ENCODE results near the gene ATP6V1C2. TPM values are rescaled to one million over a fixed set of nuclear protein-coding genes. Genes with fewer than 3 reads are reported as not detected.

The ATP6V1C2 gene
- total RNA-seq, 3 donors from 2014 or later (not counting 1 experiment from before 2014, with no cell fraction given), result 0.92 TPM; not detected in 2

DNA sequence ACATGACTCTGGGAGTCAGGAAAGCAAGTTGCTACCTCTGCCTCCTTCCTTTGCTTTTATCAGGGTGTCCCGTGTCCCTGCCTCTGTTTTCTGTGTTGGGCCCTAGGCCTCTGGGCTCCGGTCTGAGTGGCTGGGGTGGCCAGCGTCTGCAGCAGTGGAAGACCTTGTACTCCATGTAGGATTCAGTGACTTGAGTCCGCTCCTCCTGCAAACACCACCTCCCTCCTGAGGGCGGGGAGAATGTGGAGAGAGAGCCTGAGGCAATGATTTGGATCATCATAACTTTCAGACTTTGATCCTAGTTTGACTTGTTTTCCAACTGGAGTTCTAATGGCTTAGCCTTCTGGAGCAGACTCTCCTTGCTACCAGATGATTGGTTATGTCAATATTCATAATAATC is 30.8 kb downstream of the ATP6V1C2 start:
- Histone ChIP-seq H3K36me3 (ENCODE audit: control insufficient read depth, insufficient read depth, low read length) (no peaks in the 10 kb centered on the region), H3K4me1 (ENCODE audit: control insufficient read depth, insufficient read depth, low read length) (no peaks in the 10 kb centered on the region), H3K4me3 (ENCODE audit: low read length) (no peak overlapping the region), H3K27me3 (ENCODE audit: control insufficient read depth, insufficient read depth, low read length) (no peaks in the 10 kb centered on the region), H3K9me3 (ENCODE audit: control insufficient read depth, insufficient read depth, low read length) (no peaks in the 10 kb centered on the region), H3K27ac (ENCODE audit: low read length) (no peak overlapping the region)
- TF ChIP-seq, protein P1, sequence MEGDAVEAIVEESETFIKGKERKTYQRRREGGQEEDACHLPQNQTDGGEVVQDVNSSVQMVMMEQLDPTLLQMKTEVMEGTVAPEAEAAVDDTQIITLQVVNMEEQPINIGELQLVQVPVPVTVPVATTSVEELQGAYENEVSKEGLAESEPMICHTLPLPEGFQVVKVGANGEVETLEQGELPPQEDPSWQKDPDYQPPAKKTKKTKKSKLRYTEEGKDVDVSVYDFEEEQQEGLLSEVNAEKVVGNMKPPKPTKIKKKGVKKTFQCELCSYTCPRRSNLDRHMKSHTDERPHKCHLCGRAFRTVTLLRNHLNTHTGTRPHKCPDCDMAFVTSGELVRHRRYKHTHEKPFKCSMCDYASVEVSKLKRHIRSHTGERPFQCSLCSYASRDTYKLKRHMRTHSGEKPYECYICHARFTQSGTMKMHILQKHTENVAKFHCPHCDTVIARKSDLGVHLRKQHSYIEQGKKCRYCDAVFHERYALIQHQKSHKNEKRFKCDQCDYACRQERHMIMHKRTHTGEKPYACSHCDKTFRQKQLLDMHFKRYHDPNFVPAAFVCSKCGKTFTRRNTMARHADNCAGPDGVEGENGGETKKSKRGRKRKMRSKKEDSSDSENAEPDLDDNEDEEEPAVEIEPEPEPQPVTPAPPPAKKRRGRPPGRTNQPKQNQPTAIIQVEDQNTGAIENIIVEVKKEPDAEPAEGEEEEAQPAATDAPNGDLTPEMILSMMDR (IDR thresholded peaks at IDR 0.05), result no peak
- intact Hi-C loops (cut with micrococcal nuclease), result no loop called here
- Mint-ChIP-seq H3K9me3 (no peaks in the 10 kb centered on the region), H3K27ac (no peak overlapping the region), H3K27me3 (ENCODE audit: low read depth in 2 of 2) (peaks cover 8 to 15% of the 10 kb centered on the region in 2 donors), H3K4me1 (no peaks in the 10 kb centered on the region), H3K4me3 (no peak overlapping the region), H3K36me3 (no peaks in the 10 kb centered on the region)
- ATAC-seq, result no peak
- no peak for DNase-seq
- 86% methylated on average over 4 of the region's 5 CpGs for WGBS (ENCODE audit: insufficient coverage)

DNA sequence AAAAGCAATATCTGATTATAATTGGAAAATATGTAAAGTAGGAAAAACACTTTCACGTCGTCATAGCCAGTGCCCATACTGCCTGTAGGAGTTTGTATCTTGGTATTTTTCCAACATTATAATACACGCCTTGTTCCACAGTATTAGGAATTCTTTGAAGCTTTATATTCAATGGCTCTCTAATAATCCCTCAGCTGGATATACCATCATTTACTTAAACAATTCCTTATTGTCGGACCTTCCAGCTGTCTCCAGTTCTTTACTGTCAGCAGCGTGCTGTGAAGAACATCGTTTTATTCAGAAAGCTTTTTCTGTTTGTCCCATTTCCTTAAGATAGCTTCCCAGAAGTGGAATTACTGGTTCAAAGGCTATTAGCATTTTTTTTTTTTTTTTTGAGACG is 31.7 kb downstream of the ATP6V1C2 start:
- ATAC-seq (no peak), DNase-seq (no peak)
- Mint-ChIP-seq H3K9me3 (no peaks in the 10 kb centered on the region), H3K4me1 (no peaks in the 10 kb centered on the region), H3K27me3 (ENCODE audit: low read depth in 2 of 2) (peaks cover 8 to 10% of the 10 kb centered on the region in 2 donors), H3K4me3 (no peak overlapping the region), H3K36me3 (no peaks in the 10 kb centered on the region), H3K27ac (no peak overlapping the region)
- Histone ChIP-seq H3K27ac (ENCODE audit: low read length) (no peak overlapping the region), H3K27me3 (ENCODE audit: control insufficient read depth, insufficient read depth, low read length) (no peaks in the 10 kb centered on the region), H3K4me3 (ENCODE audit: low read length) (no peak overlapping the region), H3K36me3 (ENCODE audit: control insufficient read depth, insufficient read depth, low read length) (no peaks in the 10 kb centered on the region), H3K9me3 (ENCODE audit: control insufficient read depth, insufficient read depth, low read length) (no peaks in the 10 kb centered on the region), H3K4me1 (ENCODE audit: control insufficient read depth, insufficient read depth, low read length) (no peaks in the 10 kb centered on the region)
- TF ChIP-seq, protein P1 (IDR thresholded peaks at IDR 0.05), result no peak
- 90% methylated on average over 6 of the region's 7 CpGs for WGBS (ENCODE audit: insufficient coverage)
- intact Hi-C loops (cut with micrococcal nuclease), result no loop called here

DNA sequence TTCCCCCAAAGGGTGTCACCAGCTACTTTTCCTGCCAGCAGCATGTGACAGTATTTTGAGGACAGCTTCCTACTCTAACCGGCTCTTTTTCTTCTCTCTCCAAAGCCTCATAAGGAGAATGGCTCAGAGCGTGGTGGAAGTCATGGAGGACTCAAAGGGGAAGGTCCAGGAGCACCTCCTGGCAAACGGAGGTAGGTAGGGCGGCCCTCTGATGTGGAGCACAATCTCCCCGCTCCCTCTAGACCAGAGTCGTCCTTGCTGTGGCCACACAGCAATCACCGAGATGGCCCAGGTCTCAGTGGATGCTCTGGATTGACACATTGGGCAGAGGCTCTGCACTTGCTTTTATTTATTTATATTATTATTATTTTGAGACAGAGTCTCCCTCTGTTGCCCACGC is 32.4 kb downstream of the ATP6V1C2 start:
- H3K4me1 ChIP-seq (ENCODE audit: control insufficient read depth, insufficient read depth, low read length), result no peaks in the 10 kb centered on the region
- no peaks in the 10 kb centered on the region for H3K27me3 ChIP-seq (ENCODE audit: control insufficient read depth, insufficient read depth, low read length)
- H3K9me3 Mint-ChIP-seq, result no peaks in the 10 kb centered on the region
- intact Hi-C loops (cut with micrococcal nuclease), result no loop called here
- H3K4me3 ChIP-seq (ENCODE audit: low read length), result no peak overlapping the region
- H3K9me3 ChIP-seq (ENCODE audit: control insufficient read depth, insufficient read depth, low read length), result no peaks in the 10 kb centered on the region
- H3K27me3 Mint-ChIP-seq (ENCODE audit: low read depth in 2 of 2), result peaks cover 8 to 10% of the 10 kb centered on the region in 2 donors
- DNase-seq (no peak), ATAC-seq (no peak)
- H3K27ac Mint-ChIP-seq, result no peak overlapping the region
- H3K36me3 Mint-ChIP-seq, result no peaks in the 10 kb centered on the region
- no peak overlapping the region for H3K4me3 Mint-ChIP-seq
- WGBS (ENCODE audit: insufficient coverage), result 84% methylated on average over 8 of the region's 8 CpGs
- H3K36me3 ChIP-seq (ENCODE audit: control insufficient read depth, insufficient read depth, low read length), result no peaks in the 10 kb centered on the region
- no peak overlapping the region for H3K27ac ChIP-seq (ENCODE audit: low read length)
- no peaks in the 10 kb centered on the region for H3K4me1 Mint-ChIP-seq
- TF ChIP-seq, protein P1 (IDR thresholded peaks at IDR 0.05), result no peak

DNA sequence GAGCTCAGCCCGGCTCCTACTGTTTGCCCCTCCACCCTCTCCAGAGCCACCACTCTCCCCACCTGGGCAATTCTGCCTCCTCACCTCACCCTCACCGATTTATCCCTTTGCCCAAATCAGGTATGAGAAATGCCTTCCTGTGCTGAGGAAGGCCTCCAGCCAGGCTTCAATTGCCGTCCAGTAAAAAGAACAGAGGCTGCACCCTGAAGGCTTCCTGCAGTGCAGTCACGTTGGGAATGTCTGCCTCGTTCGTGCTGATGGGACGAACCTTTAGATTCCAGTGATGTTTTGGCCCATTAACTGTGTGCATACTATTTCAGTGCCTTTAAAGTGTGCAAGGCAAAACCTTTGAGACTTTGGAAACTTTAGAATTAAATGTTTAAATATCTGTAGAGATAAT is 34.2 kb downstream of the ATP6V1C2 start:
- no peak overlapping the region for H3K27ac ChIP-seq (ENCODE audit: low read length)
- no peaks in the 10 kb centered on the region for H3K9me3 ChIP-seq (ENCODE audit: control insufficient read depth, insufficient read depth, low read length)
- ATAC-seq, result no peak
- H3K4me3 ChIP-seq (ENCODE audit: low read length), result no peak overlapping the region
- H3K4me3 Mint-ChIP-seq, result no peak overlapping the region
- no peaks in the 10 kb centered on the region for H3K4me1 ChIP-seq (ENCODE audit: control insufficient read depth, insufficient read depth, low read length)
- no peak overlapping the region for H3K27ac Mint-ChIP-seq
- peaks cover 6% of the 10 kb centered on the region in 2 donors for H3K27me3 Mint-ChIP-seq (ENCODE audit: low read depth in 2 of 2)
- H3K4me1 Mint-ChIP-seq, result no peaks in the 10 kb centered on the region
- no peak for DNase-seq
- WGBS (ENCODE audit: insufficient coverage), result 86% methylated on average over 7 of the region's 7 CpGs
- no peaks in the 10 kb centered on the region for H3K27me3 ChIP-seq (ENCODE audit: control insufficient read depth, insufficient read depth, low read length)
- TF ChIP-seq, protein P1 (IDR thresholded peaks at IDR 0.05), result no peak
- H3K36me3 ChIP-seq (ENCODE audit: control insufficient read depth, insufficient read depth, low read length), result no peaks in the 10 kb centered on the region
- H3K36me3 Mint-ChIP-seq, result no peaks in the 10 kb centered on the region
- intact Hi-C loops (cut with micrococcal nuclease), result no loop called here
- H3K9me3 Mint-ChIP-seq, result no peaks in the 10 kb centered on the region

All from natural killer cell (primary cell).